ENCODE data around the gene NISCH. TPM values are rescaled to one million over a fixed set of nuclear protein-coding genes. Genes with fewer than 3 reads are reported as not detected.

NISCH gene
- total RNA-seq, 1 donor from 2014 or later = 240 TPM

- no peak for TF ChIP-seq CTCF (IDR thresholded peaks at IDR 0.05; ENCODE audit: unreplicated experiment)
- H3K9me3 Mint-ChIP-seq = no peaks in the 10 kb centered on the region
- H3K27me3 Mint-ChIP-seq (ENCODE audit: low read depth) = no peaks in the 10 kb centered on the region
- no peak overlapping the region for H3K4me3 Mint-ChIP-seq
- peaks cover 34% of the 10 kb centered on the region for H3K36me3 Mint-ChIP-seq
- peaks cover 6% of the 10 kb centered on the region for H3K4me1 Mint-ChIP-seq
- peak overlapping the region; percentile 34 for H3K27ac Mint-ChIP-seq
- no peak for DNase-seq (ENCODE audit: low spot score in 2 of 2, unreplicated experiment in 2 of 2)
Measured at GRCh38 chr3:52469001-52469400, 13.6 kb downstream of the NISCH start.

- Mint-ChIP-seq H3K4me3 (no peak overlapping the region), H3K4me1 (peaks cover 6% of the 10 kb centered on the region), H3K27me3 (ENCODE audit: low read depth) (no peaks in the 10 kb centered on the region), H3K36me3 (peaks cover 38% of the 10 kb centered on the region), H3K27ac (no peak overlapping the region), H3K9me3 (no peaks in the 10 kb centered on the region)
- DNase-seq (ENCODE audit: low spot score in 2 of 2, unreplicated experiment in 2 of 2) = no peak
- TF ChIP-seq CTCF (IDR thresholded peaks at IDR 0.05; ENCODE audit: unreplicated experiment) = no peak
Measured at GRCh38 chr3:52470920-52471319, 15.5 kb downstream of the NISCH start.

GRCh38 chr3:52471371-52472238 is 16.2 kb downstream of the NISCH start:
- peaks cover 6% of the 10 kb centered on the region for H3K4me1 Mint-ChIP-seq
- no peak overlapping the region for H3K4me3 Mint-ChIP-seq
- peaks cover 41% of the 10 kb centered on the region for H3K36me3 Mint-ChIP-seq
- no peaks in the 10 kb centered on the region for H3K9me3 Mint-ChIP-seq
- H3K27ac Mint-ChIP-seq = no peak overlapping the region
- H3K27me3 Mint-ChIP-seq (ENCODE audit: low read depth) = no peaks in the 10 kb centered on the region
- TF ChIP-seq CTCF (IDR thresholded peaks at IDR 0.05; ENCODE audit: unreplicated experiment) = peak; percentile 32
- no peak for DNase-seq (ENCODE audit: low spot score in 2 of 2, unreplicated experiment in 2 of 2)

GRCh38 chr3:52472239-52473000 is 17.0 kb downstream of the NISCH start:
- Mint-ChIP-seq H3K36me3 (peaks cover 44% of the 10 kb centered on the region), H3K4me3 (no peak overlapping the region), H3K27me3 (ENCODE audit: low read depth) (no peaks in the 10 kb centered on the region), H3K4me1 (peaks cover 6% of the 10 kb centered on the region), H3K27ac (no peak overlapping the region), H3K9me3 (no peaks in the 10 kb centered on the region)
- no peak for TF ChIP-seq CTCF (IDR thresholded peaks at IDR 0.05; ENCODE audit: unreplicated experiment)
- DNase-seq (ENCODE audit: low spot score in 2 of 2, unreplicated experiment in 2 of 2) = no peak

- Mint-ChIP-seq H3K9me3 (no peaks in the 10 kb centered on the region), H3K4me1 (peaks cover 6% of the 10 kb centered on the region), H3K36me3 (peaks cover 46% of the 10 kb centered on the region), H3K27me3 (ENCODE audit: low read depth) (no peaks in the 10 kb centered on the region), H3K27ac (no peak overlapping the region), H3K4me3 (no peak overlapping the region)
- no peak for DNase-seq (ENCODE audit: low spot score in 2 of 2, unreplicated experiment in 2 of 2)
- TF ChIP-seq CTCF (IDR thresholded peaks at IDR 0.05; ENCODE audit: unreplicated experiment) = no peak
Measured at GRCh38 chr3:52473026-52473425, 17.6 kb downstream of the NISCH start.

Measured in mesothelial cell of epicardium (in vitro differentiated cells).